Mesothelial cell of epicardium (in vitro differentiated cells): Measurements from ENCODE around the gene MAP4K3. TPM values are rescaled to one million over a fixed set of nuclear protein-coding genes. Genes with fewer than 3 reads are reported as not detected.
"Not testable (repeated sequence)": the region's sequence is repeated elsewhere in the genome, so short reads cannot be mapped to it uniquely, and the experiment has no call there.

Experiments used
- DNase-seq, 2 experiments: peaks; one replicate each; pipeline ENCODE4 v3.0.0; 2021; ENCODE audit warnings: low spot score in 2 of 2; ENCODE audit not compliant: unreplicated experiment in 2 of 2
- H3K27ac Mint-ChIP-seq: 2 replicates; pipeline ENCODE4 v1.8.0; 2021; ENCODE audit warnings: mixed read lengths
- H3K27me3 Mint-ChIP-seq: 2 replicates; pipeline ENCODE4 v1.8.0; 2021; ENCODE audit warnings: low read depth, mixed read lengths
- H3K36me3 Mint-ChIP-seq: 2 replicates; pipeline ENCODE4 v1.8.0; 2021; ENCODE audit warnings: mixed read lengths
- H3K4me1 Mint-ChIP-seq: 2 replicates; pipeline ENCODE4 v1.8.0; 2021; ENCODE audit warnings: mixed read lengths
- H3K4me3 Mint-ChIP-seq: 2 replicates; pipeline ENCODE4 v1.8.0; 2021; ENCODE audit warnings: mild to moderate bottlenecking, moderate library complexity, mixed read lengths
- H3K9me3 Mint-ChIP-seq: 2 replicates; pipeline ENCODE4 v1.8.0; 2021; ENCODE audit warnings: mixed read lengths
- CTCF ChIP-seq: fragments of 200-600 bp; sonication (generic); IDR thresholded peaks from one replicate; pipeline ENCODE4 v1.5.0; 2021; ENCODE audit warnings: antibody characterized with exemption; ENCODE audit not compliant: unreplicated experiment
- total RNA-seq: library from RNA; stranded (reverse); gene quantifications from 3 replicates; pipeline ENCODE4 v1.2.1, GENCODE V29; 2021

Gene MAP4K3
- total RNA-seq, 1 donor from 2014 or later: 78.0 TPM

DNA sequence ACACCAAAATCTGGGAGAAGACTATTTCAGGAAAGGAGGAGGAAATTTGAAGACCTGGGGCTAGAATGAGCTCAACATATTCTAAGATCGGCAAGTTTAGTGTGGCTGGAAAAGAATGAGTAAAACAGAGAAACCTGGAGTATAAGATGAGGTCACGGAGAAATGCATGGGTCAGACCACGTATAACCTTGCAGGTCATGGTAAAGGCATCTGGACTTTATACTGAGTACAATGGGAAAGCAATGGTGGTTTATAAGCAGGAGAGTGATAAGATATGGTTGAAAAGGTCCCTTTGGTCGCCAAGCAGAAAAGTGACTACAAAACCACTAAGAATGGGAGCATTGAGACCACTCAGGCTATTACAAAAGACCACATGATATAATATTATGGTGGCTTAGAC lies 102.1 kb downstream of the MAP4K3 start:
- Mint-ChIP-seq H3K27ac (no peak overlapping the region), H3K27me3 (no peaks in the 10 kb centered on the region), H3K9me3 (no peaks in the 10 kb centered on the region), H3K4me1 (no peaks in the 10 kb centered on the region), H3K4me3 (no peak overlapping the region), H3K36me3 (peaks cover 24% of the 10 kb centered on the region)
- no peak for TF ChIP-seq CTCF
- DNase-seq: no peak

- Mint-ChIP-seq H3K27me3 (no peaks in the 10 kb centered on the region), H3K9me3 (no peaks in the 10 kb centered on the region), H3K4me1 (no peaks in the 10 kb centered on the region), H3K4me3 (no peak overlapping the region), H3K36me3 (peaks cover 26% of the 10 kb centered on the region), H3K27ac (no peak overlapping the region)
- DNase-seq: no peak
- no peak for TF ChIP-seq CTCF
These were observed 102.6 kb downstream of the MAP4K3 start for GRCh38 chr2:39334529-39334928.

- Mint-ChIP-seq H3K27me3 (no peaks in the 10 kb centered on the region), H3K9me3 (no peaks in the 10 kb centered on the region), H3K36me3 (peaks cover 32% of the 10 kb centered on the region), H3K27ac (no peak overlapping the region), H3K4me3 (no peak overlapping the region), H3K4me1 (no peaks in the 10 kb centered on the region)
- no peak for DNase-seq
- TF ChIP-seq CTCF: no peak
These were observed 110.4 kb downstream of the MAP4K3 start for GRCh38 chr2:39326644-39327043.

- no peaks in the 10 kb centered on the region for H3K9me3 Mint-ChIP-seq
- no peak overlapping the region for H3K27ac Mint-ChIP-seq
- no peak overlapping the region for H3K4me3 Mint-ChIP-seq
- H3K27me3 Mint-ChIP-seq: no peaks in the 10 kb centered on the region
- no peak for TF ChIP-seq CTCF
- peaks cover 30% of the 10 kb centered on the region for H3K36me3 Mint-ChIP-seq
- DNase-seq: no peak
- no peaks in the 10 kb centered on the region for H3K4me1 Mint-ChIP-seq
These were observed 111.1 kb downstream of the MAP4K3 start for GRCh38 chr2:39325966-39326365.

DNA sequence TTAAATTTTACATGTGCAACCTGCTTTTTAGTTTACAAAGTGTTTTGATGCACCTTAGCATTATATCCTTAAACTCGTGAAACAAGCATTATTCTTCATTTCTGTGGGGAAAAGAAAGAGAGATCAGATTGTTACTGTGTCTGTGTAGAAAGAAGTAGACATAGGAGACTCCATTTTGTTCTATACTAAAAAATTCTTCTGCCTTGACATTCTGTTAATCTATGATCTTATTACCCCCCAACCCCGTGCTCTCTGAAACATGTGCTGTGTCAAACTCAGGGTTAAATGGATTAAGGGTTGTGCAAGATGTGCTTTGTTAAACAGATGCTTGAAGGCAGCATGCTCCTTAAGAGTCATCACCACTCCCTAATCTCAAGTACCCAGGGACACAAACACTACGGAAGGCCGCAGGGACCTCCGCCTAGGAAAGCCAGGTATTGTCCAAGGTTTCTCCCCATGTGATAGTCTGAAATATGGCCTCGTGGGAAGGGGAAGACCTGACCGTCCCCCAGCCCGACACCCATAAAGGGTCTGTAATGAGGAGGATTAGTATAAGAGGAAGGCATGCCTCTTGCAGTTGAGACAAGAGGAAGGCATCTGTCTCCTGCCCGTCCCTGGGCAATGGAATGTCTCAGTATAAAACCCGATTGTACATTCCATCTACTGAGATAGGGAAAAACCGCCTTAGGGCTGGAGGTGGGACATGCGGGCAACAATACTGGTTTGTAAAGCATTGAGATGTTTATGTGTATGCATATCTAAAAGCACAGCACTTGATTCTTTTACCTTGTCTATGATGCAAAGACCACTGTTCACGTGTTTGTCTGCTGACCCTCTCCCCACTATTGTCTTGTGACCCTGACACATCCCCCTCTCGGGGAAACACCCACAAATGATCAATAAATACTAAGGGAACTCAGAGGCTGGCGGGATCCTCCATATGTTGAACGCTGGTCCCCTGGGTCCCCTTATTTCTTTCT lies 115.7 kb downstream of the MAP4K3 start:
- H3K27ac Mint-ChIP-seq: peak overlapping the region; percentile 34
- not testable (repeated sequence) for H3K4me1 Mint-ChIP-seq, H3K27me3 Mint-ChIP-seq, H3K4me3 Mint-ChIP-seq, DNase-seq, H3K9me3 Mint-ChIP-seq
- H3K36me3 Mint-ChIP-seq: peaks cover 11% of the 10 kb centered on the region

DNA sequence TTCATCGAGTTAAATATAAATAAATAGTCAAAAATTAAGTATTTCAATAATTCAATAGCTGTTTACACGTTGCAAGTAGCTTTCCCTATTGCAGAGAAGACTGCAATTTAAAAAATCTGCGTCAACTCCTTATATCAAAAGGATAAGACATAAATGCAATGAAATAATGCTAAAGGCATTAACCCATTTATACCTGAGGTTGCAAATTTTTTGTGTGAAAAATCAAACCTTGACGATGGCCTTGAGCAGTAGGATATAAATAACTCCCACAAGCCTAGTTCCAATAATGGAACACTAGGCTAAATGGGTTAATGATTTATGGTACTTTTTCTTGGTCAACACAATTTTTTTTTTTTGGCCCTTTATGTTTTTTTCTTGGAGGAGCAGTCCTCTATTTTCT lies 116.9 kb downstream of the MAP4K3 start:
- no peak for TF ChIP-seq CTCF
- Mint-ChIP-seq H3K9me3 (no peaks in the 10 kb centered on the region), H3K27me3 (no peaks in the 10 kb centered on the region), H3K4me1 (no peaks in the 10 kb centered on the region), H3K4me3 (no peak overlapping the region), H3K36me3 (peaks cover 8% of the 10 kb centered on the region), H3K27ac (no peak overlapping the region)
- no peak for DNase-seq
